Esophagus squamous epithelium (tissue), 5 donors: ENCODE data around the gene PPARA. TPM values are rescaled to one million over a fixed set of nuclear protein-coding genes. Genes with fewer than 3 reads are reported as not detected.
A peak's percentile ranks its signal among the peaks of the same experiment; 100 is the strongest.

ENCODE experiments used
- DNase-seq: peaks from one replicate; lab custom pipeline; 2025; lab: John Stamatoyannopoulos, UW
- H3K27ac ChIP-seq, 4 donors: fragments of 200-600 bp; sonication (generic); one replicate each; pipeline ENCODE4 v1.5.1; 2016 to 2019; ENCODE audit warnings: mild to moderate bottlenecking in 1 of 4
- H3K27me3 ChIP-seq, 4 donors: fragments of 200-600 bp; sonication (generic); 1 replicate in 3 of 4; 2 replicates in 1 of 4; pipeline versions ENCODE4 v1.5.1 to v1.6.0; 2017 to 2021; ENCODE audit warnings: antibody characterized with exemption in 1 of 4
- H3K36me3 ChIP-seq, 3 donors: fragments of 200-600 bp; sonication (generic); one replicate each; pipeline ENCODE4 v1.5.1; 2016 to 2019
- H3K4me1 ChIP-seq, 3 donors: fragments of 200-600 bp; sonication (generic); one replicate each; pipeline ENCODE4 v1.5.1; 2017 to 2019
- H3K4me3 ChIP-seq, 4 donors: fragments of 200-600 bp; sonication (generic); 1 replicate in 3 of 4; 2 replicates in 1 of 4; pipeline ENCODE4 v1.5.1; 2016 to 2019; ENCODE audit warnings: mild to moderate bottlenecking in 2 of 4, moderate library complexity in 1 of 4
- H3K9me3 ChIP-seq, 3 donors: fragments of 200-600 bp; sonication (generic); one replicate each; pipeline ENCODE4 v1.5.1; 2016 to 2019
- POLR2A ChIP-seq, 4 donors: fragments of 450-650 bp; IDR thresholded peaks; one replicate each; pipeline ENCODE4 v1.6.1; 2017; ENCODE audit warnings: antibody characterized with exemption in 4 of 4, mild to moderate bottlenecking in 4 of 4, moderate library complexity in 3 of 4
- WGBS, 2 donors: methylation state at CpG; one replicate each; pipeline ENCODE4 v1.1.5; 2018; 5-methylcytosine and 5-hydroxymethylcytosine counted together
- intact Hi-C: fragments of 100-400 bp; cut with DNase I; formaldehyde crosslinking; loops from one replicate; pipeline ENCODE4 v1.15.0; 2022
- total RNA-seq, 4 donors: library from RNA; depleted of rRNA; stranded (reverse); fragments of >200 nt; gene quantifications; one replicate each; pipeline ENCODE4 v1.1.0, GENCODE V29; 2016
- TF ChIP-seq, protein P1 (sequence below), 6 experiments: fragments of 450-650 bp in 4 of 6; fragments of 200-600 bp in 2 of 6; sonication (generic) in 2 of 6; IDR thresholded peaks; one replicate each; pipeline ENCODE4 v1.5.1; 2016 to 2019; ENCODE audit warnings: antibody characterized with exemption in 6 of 6, mild to moderate bottlenecking in 4 of 6, moderate library complexity in 4 of 6
- donor health status: DM: yes; HTN: yes; CAD: no.

The PPARA gene
- total RNA-seq, 4 donors from 2014 or later, result 7.7 to 18.5 (median 10.1) TPM

DNA sequence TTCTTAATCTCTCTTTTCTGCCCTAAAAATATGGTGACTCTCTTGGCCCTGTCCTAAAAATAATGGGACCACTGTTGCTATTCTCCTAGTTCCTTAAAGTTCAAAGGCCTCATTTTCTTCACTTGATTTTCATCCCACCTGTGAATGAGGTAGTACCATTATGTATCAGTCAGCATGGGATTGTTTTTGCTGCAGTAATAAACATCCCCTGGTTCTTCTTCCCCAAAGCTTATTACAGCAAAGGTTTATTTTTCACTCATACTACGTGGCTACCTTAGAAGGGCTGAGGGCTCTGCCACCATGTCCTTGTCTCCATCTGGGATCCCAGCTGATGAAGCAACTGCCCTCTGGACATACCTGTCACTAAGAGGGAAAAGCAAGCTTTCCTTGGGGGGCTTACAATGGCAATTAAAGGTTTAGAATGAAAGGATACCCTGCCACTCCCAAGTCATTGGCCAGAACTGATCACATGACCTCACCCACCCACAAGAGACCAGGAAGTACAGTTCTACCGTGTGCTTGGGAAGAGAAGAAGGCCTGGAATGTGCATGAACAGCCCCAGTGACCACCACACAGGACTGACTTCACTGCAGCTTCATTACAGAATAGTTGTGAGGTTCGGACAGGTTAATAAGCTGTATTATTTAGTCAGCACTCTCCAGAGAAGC lies 125.3 kb downstream of the PPARA start:
- no peak overlapping the region for H3K4me3 ChIP-seq
- peaks cover 17 to 96% (median 44%) of the 10 kb centered on the region in 3 donors for H3K36me3 ChIP-seq
- peaks cover 0 to 16% (median 0%) of the 10 kb centered on the region in 3 donors for H3K4me1 ChIP-seq
- no peak for TF ChIP-seq POLR2A (IDR thresholded peaks at IDR 0.05)
- TF ChIP-seq, protein P1, sequence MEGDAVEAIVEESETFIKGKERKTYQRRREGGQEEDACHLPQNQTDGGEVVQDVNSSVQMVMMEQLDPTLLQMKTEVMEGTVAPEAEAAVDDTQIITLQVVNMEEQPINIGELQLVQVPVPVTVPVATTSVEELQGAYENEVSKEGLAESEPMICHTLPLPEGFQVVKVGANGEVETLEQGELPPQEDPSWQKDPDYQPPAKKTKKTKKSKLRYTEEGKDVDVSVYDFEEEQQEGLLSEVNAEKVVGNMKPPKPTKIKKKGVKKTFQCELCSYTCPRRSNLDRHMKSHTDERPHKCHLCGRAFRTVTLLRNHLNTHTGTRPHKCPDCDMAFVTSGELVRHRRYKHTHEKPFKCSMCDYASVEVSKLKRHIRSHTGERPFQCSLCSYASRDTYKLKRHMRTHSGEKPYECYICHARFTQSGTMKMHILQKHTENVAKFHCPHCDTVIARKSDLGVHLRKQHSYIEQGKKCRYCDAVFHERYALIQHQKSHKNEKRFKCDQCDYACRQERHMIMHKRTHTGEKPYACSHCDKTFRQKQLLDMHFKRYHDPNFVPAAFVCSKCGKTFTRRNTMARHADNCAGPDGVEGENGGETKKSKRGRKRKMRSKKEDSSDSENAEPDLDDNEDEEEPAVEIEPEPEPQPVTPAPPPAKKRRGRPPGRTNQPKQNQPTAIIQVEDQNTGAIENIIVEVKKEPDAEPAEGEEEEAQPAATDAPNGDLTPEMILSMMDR (IDR thresholded peaks at IDR 0.05), result no peak
- no peaks in the 10 kb centered on the region for H3K27me3 ChIP-seq
- WGBS, 2 donors, result 76 to 78% methylated on average over 3 of the region's 3 CpGs
- no peak overlapping the region for H3K27ac ChIP-seq
- no peak for DNase-seq
- intact Hi-C loops, result no loop called here
- no peaks in the 10 kb centered on the region for H3K9me3 ChIP-seq

DNA sequence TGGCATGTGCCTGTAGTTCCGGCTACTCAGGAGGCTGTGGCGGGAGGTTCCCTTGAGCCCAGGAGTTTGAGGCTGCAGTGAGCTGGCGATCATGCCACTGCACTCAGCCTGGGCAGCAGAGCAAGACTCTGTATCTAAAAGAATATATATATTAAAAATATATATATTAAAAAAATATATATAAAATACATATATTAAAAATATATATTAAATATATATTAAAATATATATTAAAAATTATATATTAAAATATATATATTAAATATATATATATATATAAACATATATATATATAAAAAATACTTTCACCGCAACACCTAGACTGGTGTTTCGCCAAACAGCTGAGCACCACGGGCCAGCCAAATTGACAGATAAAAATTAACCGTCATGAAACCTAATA lies 126.2 kb downstream of the PPARA start:
- TF ChIP-seq, protein P1 (IDR thresholded peaks at IDR 0.05), result no peak
- TF ChIP-seq POLR2A (IDR thresholded peaks at IDR 0.05), result no peak
- Histone ChIP-seq H3K4me3 (no peak overlapping the region), H3K4me1 (peaks cover 0 to 21% (median 0%) of the 10 kb centered on the region in 3 donors), H3K9me3 (no peaks in the 10 kb centered on the region), H3K27ac (no peak overlapping the region), H3K36me3 (peaks cover 17 to 100% (median 44%) of the 10 kb centered on the region in 3 donors), H3K27me3 (no peaks in the 10 kb centered on the region)
- no peak for DNase-seq
- intact Hi-C loops, result no loop called here
- WGBS, 2 donors, result 95 to 97% methylated on average over 7 of the region's 7 CpGs

GRCh38 chr22:46278656-46279645 lies 128.6 kb downstream of the PPARA start:
- H3K27ac ChIP-seq, result no peak overlapping the region
- TF ChIP-seq, protein P1 (IDR thresholded peaks at IDR 0.05), result no peak
- no peak for TF ChIP-seq POLR2A (IDR thresholded peaks at IDR 0.05)
- WGBS, 2 donors, result 91 to 92% methylated on average over 6 to 9 of the region's 22 CpGs
- no peak overlapping the region for H3K4me3 ChIP-seq
- H3K9me3 ChIP-seq, result no peaks in the 10 kb centered on the region
- H3K4me1 ChIP-seq, result peaks cover 0 to 21% (median 0%) of the 10 kb centered on the region in 3 donors
- peaks cover 8 to 100% (median 30%) of the 10 kb centered on the region in 3 donors for H3K36me3 ChIP-seq
- DNase-seq, result no peak
- intact Hi-C loops, result no loop called here
- H3K27me3 ChIP-seq, result no peaks in the 10 kb centered on the region

DNA sequence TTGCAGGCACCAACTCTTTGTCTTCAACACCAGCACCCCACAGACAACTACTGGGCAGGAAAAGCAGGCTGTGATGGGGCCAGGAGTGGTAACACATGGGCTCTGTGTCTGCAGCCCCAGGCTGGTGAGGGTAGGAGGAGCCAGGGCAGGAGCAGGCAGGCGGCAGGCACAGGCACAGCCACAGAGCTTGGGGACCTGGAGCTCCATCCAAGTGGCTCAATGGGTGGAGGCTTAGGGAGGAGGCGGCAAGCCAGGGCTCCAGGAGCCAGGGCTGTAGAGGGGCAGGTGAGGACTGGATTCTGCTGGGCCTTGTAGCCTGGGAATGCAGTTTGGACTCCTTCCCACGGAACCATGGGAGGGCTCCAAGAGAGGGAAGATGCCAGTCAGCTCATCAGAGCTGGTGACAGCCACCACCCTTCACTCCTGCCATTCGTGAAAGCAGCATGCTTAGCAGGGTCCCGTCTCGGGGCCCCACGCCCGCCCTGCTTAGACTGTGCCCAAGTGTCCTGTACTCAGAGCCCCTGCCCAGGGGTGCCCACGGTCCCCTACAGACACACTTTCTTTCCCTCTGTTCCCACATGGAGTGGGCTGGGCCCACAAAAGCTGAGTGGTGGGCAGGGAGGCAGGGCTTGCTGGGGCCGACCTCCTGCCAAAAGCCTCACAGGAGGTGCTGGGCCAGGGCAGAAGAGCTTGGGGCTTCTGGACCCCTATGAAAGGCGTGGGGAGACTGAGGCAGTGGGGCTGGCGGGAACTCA lies 129.9 kb downstream of the PPARA start:
- Histone ChIP-seq H3K4me3 (no peak overlapping the region), H3K9me3 (no peaks in the 10 kb centered on the region), H3K27ac (peak overlapping the region in 1 of 4 donors; percentile 38), H3K4me1 (peaks cover 0 to 21% (median 0%) of the 10 kb centered on the region in 3 donors), H3K27me3 (no peaks in the 10 kb centered on the region), H3K36me3 (peaks cover 8 to 100% (median 28%) of the 10 kb centered on the region in 3 donors)
- intact Hi-C loops, result no loop called here
- WGBS, 2 donors, result 46 to 61% methylated on average over 7 to 12 of the region's 12 CpGs
- no peak for DNase-seq
- TF ChIP-seq, protein P1 (IDR thresholded peaks at IDR 0.05), result no peak
- TF ChIP-seq POLR2A (IDR thresholded peaks at IDR 0.05), result no peak
